ENCODE data around the gene FADD.

GRCh38 chr11:70156291-70157037, 46.6 kb upstream of the FADD start:
- TF ChIP-seq, protein P1, sequence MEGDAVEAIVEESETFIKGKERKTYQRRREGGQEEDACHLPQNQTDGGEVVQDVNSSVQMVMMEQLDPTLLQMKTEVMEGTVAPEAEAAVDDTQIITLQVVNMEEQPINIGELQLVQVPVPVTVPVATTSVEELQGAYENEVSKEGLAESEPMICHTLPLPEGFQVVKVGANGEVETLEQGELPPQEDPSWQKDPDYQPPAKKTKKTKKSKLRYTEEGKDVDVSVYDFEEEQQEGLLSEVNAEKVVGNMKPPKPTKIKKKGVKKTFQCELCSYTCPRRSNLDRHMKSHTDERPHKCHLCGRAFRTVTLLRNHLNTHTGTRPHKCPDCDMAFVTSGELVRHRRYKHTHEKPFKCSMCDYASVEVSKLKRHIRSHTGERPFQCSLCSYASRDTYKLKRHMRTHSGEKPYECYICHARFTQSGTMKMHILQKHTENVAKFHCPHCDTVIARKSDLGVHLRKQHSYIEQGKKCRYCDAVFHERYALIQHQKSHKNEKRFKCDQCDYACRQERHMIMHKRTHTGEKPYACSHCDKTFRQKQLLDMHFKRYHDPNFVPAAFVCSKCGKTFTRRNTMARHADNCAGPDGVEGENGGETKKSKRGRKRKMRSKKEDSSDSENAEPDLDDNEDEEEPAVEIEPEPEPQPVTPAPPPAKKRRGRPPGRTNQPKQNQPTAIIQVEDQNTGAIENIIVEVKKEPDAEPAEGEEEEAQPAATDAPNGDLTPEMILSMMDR (conservative IDR thresholded peaks at IDR 0.05 in 1 of 2, IDR thresholded peaks at IDR 0.05 in 1 of 2; ENCODE audit: extremely low read depth in 1 of 2, insufficient read depth in 1 of 2, low read depth in 1 of 2, low read length in 2 of 2), result no peak
- TF ChIP-seq EZH2 (IDR thresholded peaks at IDR 0.05; ENCODE audit: borderline replicate concordance, low read length), result no peak

Measured in mammary epithelial cell (primary cell).